Transverse colon (tissue), 4 donors: ENCODE results near the gene MTHFD2L.

Source experiments
- CTCF ChIP-seq, 5 experiments: fragments of 200-600 bp in 3 of 5; fragments of 450-650 bp in 2 of 5; sonication (generic) in 3 of 5; IDR thresholded peaks; 1 replicate in 2 of 5; 2 replicates in 3 of 5; pipeline ENCODE4 v1.5.1; 2016 to 2017; ENCODE audit warnings: antibody characterized with exemption in 5 of 5, inconsistent platforms in 3 of 5, mild to moderate bottlenecking in 2 of 5, moderate library complexity in 1 of 5
- POLR2AphosphoS5 ChIP-seq, 3 donors: sonication (generic); formaldehyde crosslinking; IDR thresholded peaks; one replicate each; pipeline ENCODE4 v1.6.1; 2016; ENCODE audit warnings: antibody characterized with exemption in 3 of 3

GRCh38 chr4:74309223-74309622 is 151.3 kb downstream of the MTHFD2L start:
- TF ChIP-seq POLR2AphosphoS5 (IDR thresholded peaks at IDR 0.05) (no peak), CTCF (IDR thresholded peaks at IDR 0.05) (no peak)
